ENCODE results near the gene GPR155. TPM values are rescaled to one million over a fixed set of nuclear protein-coding genes. Genes with fewer than 3 reads are reported as not detected.

Gene GPR155
- total and polyA plus RNA-seq, 4 donors, result 3.1 to 9.4 (median 4.4) TPM

DNA sequence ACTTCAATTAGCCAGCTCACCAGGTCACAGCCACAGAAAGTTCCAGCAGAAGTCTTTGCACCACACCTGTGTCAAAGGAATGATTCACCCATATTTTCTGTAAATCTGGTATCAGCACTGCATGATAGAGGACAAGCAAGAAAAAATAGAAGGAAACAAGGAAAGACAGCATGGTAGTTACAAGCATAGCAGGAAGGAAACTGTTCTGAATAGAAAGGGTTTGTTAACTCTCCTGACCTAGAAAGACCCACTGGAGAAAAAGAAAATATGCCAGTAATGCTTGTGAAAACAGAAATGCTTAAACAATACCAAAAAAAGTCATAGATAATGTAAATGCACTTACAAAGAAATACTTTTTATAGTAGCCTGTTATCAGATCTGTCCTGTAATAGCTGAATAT, 50.5 kb downstream of the GPR155 start:
- Histone ChIP-seq H3K9ac (ENCODE audit: low read depth in 1 of 2, low read length in 2 of 2) (no peak overlapping the region), H3K9me3 (ENCODE audit: control insufficient read depth in 4 of 4, low read length in 3 of 4) (no peaks in the 10 kb centered on the region), H3K4me3 (ENCODE audit: low read depth in 1 of 3, low read length in 3 of 3) (no peak overlapping the region), H3K36me3 (ENCODE audit: control insufficient read depth in 4 of 4, insufficient read depth in 3 of 4, low read depth in 1 of 4, low read length in 3 of 4) (peaks cover 0 to 8% (median 6%) of the 10 kb centered on the region in 4 donors), H3K27me3 (ENCODE audit: control insufficient read depth in 4 of 4, insufficient read depth in 4 of 4, low read length in 3 of 4) (no peaks in the 10 kb centered on the region), H3K27ac (ENCODE audit: low read depth in 1 of 2, low read length in 2 of 2) (no peak overlapping the region), H3K4me1 (ENCODE audit: control insufficient read depth in 4 of 4, insufficient read depth in 4 of 4, low read length in 3 of 4) (no peaks in the 10 kb centered on the region)
- DNase-seq (ENCODE audit: low spot score), result no peak
- TF ChIP-seq SP1 (IDR thresholded peaks at IDR 0.05), result no peak
- TF ChIP-seq, protein P1, sequence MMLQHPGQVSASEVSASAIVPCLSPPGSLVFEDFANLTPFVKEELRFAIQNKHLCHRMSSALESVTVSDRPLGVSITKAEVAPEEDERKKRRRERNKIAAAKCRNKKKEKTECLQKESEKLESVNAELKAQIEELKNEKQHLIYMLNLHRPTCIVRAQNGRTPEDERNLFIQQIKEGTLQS (IDR thresholded peaks at IDR 0.05), result no peak
- no peak for TF ChIP-seq FOXA2 (IDR thresholded peaks at IDR 0.05)
- TF ChIP-seq, protein P2, sequence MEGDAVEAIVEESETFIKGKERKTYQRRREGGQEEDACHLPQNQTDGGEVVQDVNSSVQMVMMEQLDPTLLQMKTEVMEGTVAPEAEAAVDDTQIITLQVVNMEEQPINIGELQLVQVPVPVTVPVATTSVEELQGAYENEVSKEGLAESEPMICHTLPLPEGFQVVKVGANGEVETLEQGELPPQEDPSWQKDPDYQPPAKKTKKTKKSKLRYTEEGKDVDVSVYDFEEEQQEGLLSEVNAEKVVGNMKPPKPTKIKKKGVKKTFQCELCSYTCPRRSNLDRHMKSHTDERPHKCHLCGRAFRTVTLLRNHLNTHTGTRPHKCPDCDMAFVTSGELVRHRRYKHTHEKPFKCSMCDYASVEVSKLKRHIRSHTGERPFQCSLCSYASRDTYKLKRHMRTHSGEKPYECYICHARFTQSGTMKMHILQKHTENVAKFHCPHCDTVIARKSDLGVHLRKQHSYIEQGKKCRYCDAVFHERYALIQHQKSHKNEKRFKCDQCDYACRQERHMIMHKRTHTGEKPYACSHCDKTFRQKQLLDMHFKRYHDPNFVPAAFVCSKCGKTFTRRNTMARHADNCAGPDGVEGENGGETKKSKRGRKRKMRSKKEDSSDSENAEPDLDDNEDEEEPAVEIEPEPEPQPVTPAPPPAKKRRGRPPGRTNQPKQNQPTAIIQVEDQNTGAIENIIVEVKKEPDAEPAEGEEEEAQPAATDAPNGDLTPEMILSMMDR (IDR thresholded peaks at IDR 0.05; ENCODE audit: low read depth, low read length, missing input control), result no peak

DNA sequence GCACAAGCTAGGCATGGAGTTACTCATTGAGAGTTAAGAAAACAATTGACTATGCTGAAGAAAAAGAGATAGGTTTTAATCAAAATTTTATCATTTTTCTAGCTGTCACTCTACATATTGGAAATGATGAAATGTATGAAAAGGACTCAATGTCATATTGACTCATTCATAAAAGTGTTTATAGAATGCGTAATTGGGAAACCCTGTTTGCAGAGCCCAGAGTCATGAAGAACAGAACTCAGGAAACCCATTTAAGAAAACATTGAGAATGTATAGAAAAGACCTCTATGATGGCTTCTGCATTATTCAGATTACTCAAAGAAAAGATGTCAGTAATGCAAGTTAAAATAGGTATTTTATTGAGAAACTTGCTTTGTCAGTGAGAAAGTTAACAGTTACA, 54.9 kb downstream of the GPR155 start:
- WGBS, result 97% methylated on average over 1 of the region's 1 CpG
- H3K4me3 ChIP-seq (ENCODE audit: low read depth in 1 of 3, low read length in 3 of 3), result no peak overlapping the region
- no peaks in the 10 kb centered on the region for H3K27me3 ChIP-seq (ENCODE audit: control insufficient read depth in 4 of 4, insufficient read depth in 4 of 4, low read length in 3 of 4)
- H3K9me3 ChIP-seq (ENCODE audit: control insufficient read depth in 4 of 4, low read length in 3 of 4), result no peaks in the 10 kb centered on the region
- H3K4me1 ChIP-seq (ENCODE audit: control insufficient read depth in 4 of 4, insufficient read depth in 4 of 4, low read length in 3 of 4), result no peaks in the 10 kb centered on the region
- DNase-seq (ENCODE audit: low spot score), result no peak
- peaks cover 0 to 11% (median 7%) of the 10 kb centered on the region in 4 donors for H3K36me3 ChIP-seq (ENCODE audit: control insufficient read depth in 4 of 4, insufficient read depth in 3 of 4, low read depth in 1 of 4, low read length in 3 of 4)
- H3K9ac ChIP-seq (ENCODE audit: low read depth in 1 of 2, low read length in 2 of 2), result no peak overlapping the region
- no peak overlapping the region for H3K27ac ChIP-seq (ENCODE audit: low read depth in 1 of 2, low read length in 2 of 2)
- TF ChIP-seq FOXA2 (IDR thresholded peaks at IDR 0.05) (no peak), HNF4G (IDR thresholded peaks at IDR 0.05) (no peak), FOXA1 (IDR thresholded peaks at IDR 0.05) (no peak), TAF1 (conservative IDR thresholded peaks at IDR 0.05) (no peak)
- TF ChIP-seq, protein P3, sequence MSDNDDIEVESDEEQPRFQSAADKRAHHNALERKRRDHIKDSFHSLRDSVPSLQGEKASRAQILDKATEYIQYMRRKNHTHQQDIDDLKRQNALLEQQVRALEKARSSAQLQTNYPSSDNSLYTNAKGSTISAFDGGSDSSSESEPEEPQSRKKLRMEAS (IDR thresholded peaks at IDR 0.05), result no peak
- TF ChIP-seq, protein P4, sequence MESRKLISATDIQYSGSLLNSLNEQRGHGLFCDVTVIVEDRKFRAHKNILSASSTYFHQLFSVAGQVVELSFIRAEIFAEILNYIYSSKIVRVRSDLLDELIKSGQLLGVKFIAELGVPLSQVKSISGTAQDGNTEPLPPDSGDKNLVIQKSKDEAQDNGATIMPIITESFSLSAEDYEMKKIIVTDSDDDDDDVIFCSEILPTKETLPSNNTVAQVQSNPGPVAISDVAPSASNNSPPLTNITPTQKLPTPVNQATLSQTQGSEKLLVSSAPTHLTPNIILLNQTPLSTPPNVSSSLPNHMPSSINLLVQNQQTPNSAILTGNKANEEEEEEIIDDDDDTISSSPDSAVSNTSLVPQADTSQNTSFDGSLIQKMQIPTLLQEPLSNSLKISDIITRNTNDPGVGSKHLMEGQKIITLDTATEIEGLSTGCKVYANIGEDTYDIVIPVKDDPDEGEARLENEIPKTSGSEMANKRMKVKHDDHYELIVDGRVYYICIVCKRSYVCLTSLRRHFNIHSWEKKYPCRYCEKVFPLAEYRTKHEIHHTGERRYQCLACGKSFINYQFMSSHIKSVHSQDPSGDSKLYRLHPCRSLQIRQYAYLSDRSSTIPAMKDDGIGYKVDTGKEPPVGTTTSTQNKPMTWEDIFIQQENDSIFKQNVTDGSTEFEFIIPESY (IDR thresholded peaks at IDR 0.05), result no peak

DNA sequence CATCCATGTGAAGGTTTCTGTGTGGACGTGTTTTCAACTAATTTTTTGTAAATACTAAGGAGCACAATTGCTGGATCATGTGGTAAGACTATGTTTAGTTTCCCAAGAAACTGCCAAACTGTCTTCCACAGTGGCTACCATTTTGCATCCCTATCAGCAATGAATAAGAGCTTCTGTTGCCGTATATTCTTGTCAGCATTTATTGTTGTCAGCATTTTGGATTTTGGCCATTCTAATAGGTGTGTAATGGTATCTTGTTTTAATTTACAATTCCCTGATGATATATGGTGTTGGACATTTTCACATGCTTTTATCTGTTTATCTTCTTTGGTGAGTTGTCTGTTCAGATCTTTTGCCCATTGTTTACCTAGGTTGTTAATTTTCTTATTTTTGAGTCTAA, 56.8 kb downstream of the GPR155 start:
- Histone ChIP-seq H3K4me3 (ENCODE audit: low read depth in 1 of 3, low read length in 3 of 3) (no peak overlapping the region), H3K36me3 (ENCODE audit: control insufficient read depth in 4 of 4, insufficient read depth in 3 of 4, low read depth in 1 of 4, low read length in 3 of 4) (peaks cover 0 to 7% (median 3%) of the 10 kb centered on the region in 4 donors), H3K9me3 (ENCODE audit: control insufficient read depth in 4 of 4, low read length in 3 of 4) (no peaks in the 10 kb centered on the region), H3K9ac (ENCODE audit: low read depth in 1 of 2, low read length in 2 of 2) (no peak overlapping the region), H3K4me1 (ENCODE audit: control insufficient read depth in 4 of 4, insufficient read depth in 4 of 4, low read length in 3 of 4) (no peaks in the 10 kb centered on the region), H3K27me3 (ENCODE audit: control insufficient read depth in 4 of 4, insufficient read depth in 4 of 4, low read length in 3 of 4) (no peaks in the 10 kb centered on the region), H3K27ac (ENCODE audit: low read depth in 1 of 2, low read length in 2 of 2) (no peak overlapping the region)
- DNase-seq (ENCODE audit: low spot score), result no peak
- 92% methylated on average over 2 of the region's 2 CpGs for whole genome bisulfite sequencing
- TF ChIP-seq, protein P3 (IDR thresholded peaks at IDR 0.05), result no peak
- TF ChIP-seq FOXA2 (IDR thresholded peaks at IDR 0.05) (no peak), NR2F2 (IDR thresholded peaks at IDR 0.05) (no peak), GABPA (IDR thresholded peaks at IDR 0.05 in 1 of 2, conservative IDR thresholded peaks at IDR 0.05 in 1 of 2) (no peak), FOXA1 (IDR thresholded peaks at IDR 0.05) (no peak), HNF4A (conservative IDR thresholded peaks at IDR 0.05) (no peak), EGR1 (IDR thresholded peaks at IDR 0.05; ENCODE audit: low read depth in 2 of 2) (no peak), RAD21 (IDR thresholded peaks at IDR 0.05) (no peak), YY1 (IDR thresholded peaks at IDR 0.05) (no peak), HNF4G (IDR thresholded peaks at IDR 0.05) (no peak)
- TF ChIP-seq, protein P4 (IDR thresholded peaks at IDR 0.05), result no peak
- TF ChIP-seq, protein P5, sequence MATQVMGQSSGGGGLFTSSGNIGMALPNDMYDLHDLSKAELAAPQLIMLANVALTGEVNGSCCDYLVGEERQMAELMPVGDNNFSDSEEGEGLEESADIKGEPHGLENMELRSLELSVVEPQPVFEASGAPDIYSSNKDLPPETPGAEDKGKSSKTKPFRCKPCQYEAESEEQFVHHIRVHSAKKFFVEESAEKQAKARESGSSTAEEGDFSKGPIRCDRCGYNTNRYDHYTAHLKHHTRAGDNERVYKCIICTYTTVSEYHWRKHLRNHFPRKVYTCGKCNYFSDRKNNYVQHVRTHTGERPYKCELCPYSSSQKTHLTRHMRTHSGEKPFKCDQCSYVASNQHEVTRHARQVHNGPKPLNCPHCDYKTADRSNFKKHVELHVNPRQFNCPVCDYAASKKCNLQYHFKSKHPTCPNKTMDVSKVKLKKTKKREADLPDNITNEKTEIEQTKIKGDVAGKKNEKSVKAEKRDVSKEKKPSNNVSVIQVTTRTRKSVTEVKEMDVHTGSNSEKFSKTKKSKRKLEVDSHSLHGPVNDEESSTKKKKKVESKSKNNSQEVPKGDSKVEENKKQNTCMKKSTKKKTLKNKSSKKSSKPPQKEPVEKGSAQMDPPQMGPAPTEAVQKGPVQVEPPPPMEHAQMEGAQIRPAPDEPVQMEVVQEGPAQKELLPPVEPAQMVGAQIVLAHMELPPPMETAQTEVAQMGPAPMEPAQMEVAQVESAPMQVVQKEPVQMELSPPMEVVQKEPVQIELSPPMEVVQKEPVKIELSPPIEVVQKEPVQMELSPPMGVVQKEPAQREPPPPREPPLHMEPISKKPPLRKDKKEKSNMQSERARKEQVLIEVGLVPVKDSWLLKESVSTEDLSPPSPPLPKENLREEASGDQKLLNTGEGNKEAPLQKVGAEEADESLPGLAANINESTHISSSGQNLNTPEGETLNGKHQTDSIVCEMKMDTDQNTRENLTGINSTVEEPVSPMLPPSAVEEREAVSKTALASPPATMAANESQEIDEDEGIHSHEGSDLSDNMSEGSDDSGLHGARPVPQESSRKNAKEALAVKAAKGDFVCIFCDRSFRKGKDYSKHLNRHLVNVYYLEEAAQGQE (IDR thresholded peaks at IDR 0.05), result no peak
